Neural cell (in vitro differentiated cells): ENCODE data around the gene USE1. TPM values are rescaled to one million over a fixed set of nuclear protein-coding genes. Genes with fewer than 3 reads are reported as not detected.

Experiments used
- H2AFZ ChIP-seq: fragments of 200-600, 300-800 bp; sonication (generic), shearing (Covaris generic); 2 replicates; pipeline ENCODE4 v1.6.0; 2014; ENCODE audit warnings: low read depth, mild to moderate bottlenecking, antibody characterized with exemption, low read length, moderate library complexity
- H3F3A ChIP-seq: fragments of 200-600 bp; shearing (Covaris generic); 2 replicates; pipeline ENCODE4 v1.6.1; 2016; ENCODE audit warnings: mild to moderate bottlenecking, moderate library complexity, mixed read lengths, antibody characterized with exemption, low read length; ENCODE audit not compliant: insufficient read depth, poor library complexity, severe bottlenecking
- H3K27ac ChIP-seq: fragments of 200-600, 300-800 bp; sonication (generic), shearing (Covaris generic); 2 replicates; pipeline ENCODE4 v1.5.1; 2014; ENCODE audit warnings: mild to moderate bottlenecking, low read length, moderate library complexity
- H3K27me3 ChIP-seq: fragments of 300-800, 200-600 bp; sonication (generic), shearing (Covaris generic); 2 replicates; pipeline ENCODE4 v1.6.0; 2014; ENCODE audit warnings: mild to moderate bottlenecking, low read depth, low read length, moderate library complexity; ENCODE audit not compliant: insufficient read depth
- H3K36me3 ChIP-seq: fragments of 300-800, 200-600 bp; sonication (generic), shearing (Covaris generic); 2 replicates; pipeline ENCODE4 v1.5.1; 2014; ENCODE audit warnings: mild to moderate bottlenecking, antibody characterized with exemption, low read length, moderate library complexity; ENCODE audit not compliant: insufficient read depth
- H3K4me2 ChIP-seq: fragments of 300-800, 200-600 bp; sonication (generic), shearing (Covaris generic); 2 replicates; pipeline ENCODE4 v1.6.0; 2014; ENCODE audit warnings: mild to moderate bottlenecking, low read length
- H3K4me3 ChIP-seq: fragments of 300-800, 200-600 bp; sonication (generic), shearing (Covaris generic); 2 replicates; pipeline ENCODE4 v1.5.1; 2014; ENCODE audit warnings: mild to moderate bottlenecking, low read length, moderate library complexity
- H3K79me2 ChIP-seq: fragments of 200-600 bp; shearing (Covaris generic); replicated peaks from 2 replicates; pipeline ENCODE4 v1.6.0; 2014; ENCODE audit warnings: mild to moderate bottlenecking, low read length, moderate library complexity; ENCODE audit not compliant: insufficient read depth
- H3K9ac ChIP-seq: fragments of 300-800, 200-600 bp; sonication (generic), shearing (Covaris generic); 2 replicates; pipeline ENCODE4 v1.6.1; 2016; ENCODE audit warnings: mild to moderate bottlenecking, low read length, mixed read lengths
- H3K9me2 ChIP-seq: fragments of 200-600 bp; shearing (Covaris generic); 2 replicates; pipeline ENCODE4 v1.6.1; 2016; ENCODE audit warnings: mild to moderate bottlenecking, low read length, mixed read lengths; ENCODE audit not compliant: insufficient read depth
- H3K9me3 ChIP-seq: fragments of 200-600, 300-800 bp; sonication (generic), shearing (Covaris generic); 2 replicates; pipeline ENCODE4 v1.6.1; 2016; ENCODE audit warnings: mild to moderate bottlenecking, mixed run types, low read length, moderate library complexity, mixed read lengths
- H4K20me1 ChIP-seq: fragments of 200-600 bp; shearing (Covaris generic); 2 replicates; pipeline ENCODE4 v1.6.1; 2016; ENCODE audit warnings: mild to moderate bottlenecking, mixed run types; ENCODE audit not compliant: insufficient read depth
- CTCF ChIP-seq: fragments of 450-650 bp; IDR thresholded peaks from 2 replicates; pipeline ENCODE4 v1.5.1; 2014; ENCODE audit warnings: antibody characterized with exemption, mild to moderate bottlenecking, moderate library complexity; ENCODE audit not compliant: poor library complexity, severe bottlenecking
- EP300 ChIP-seq: fragments of 450-650 bp; conservative IDR thresholded peaks from 2 replicates; pipeline ENCODE4 v1.6.1; 2014; ENCODE audit warnings: antibody characterized with exemption, mild to moderate bottlenecking, moderate library complexity; ENCODE audit not compliant: poor library complexity, severe bottlenecking
- EZH2 ChIP-seq: fragments of 200-600, 300-800 bp; shearing (Covaris generic), sonication (generic); IDR thresholded peaks from 2 replicates; pipeline ENCODE4 v1.6.1; 2014; ENCODE audit warnings: antibody characterized with exemption, low read length, borderline replicate concordance, mild to moderate bottlenecking; ENCODE audit not compliant: insufficient read depth, poor library complexity, severe bottlenecking
- MXI1 ChIP-seq: fragments of 450-650 bp; conservative IDR thresholded peaks from 2 replicates; pipeline ENCODE4 v1.6.1; 2014; ENCODE audit warnings: antibody characterized with exemption, mild to moderate bottlenecking; ENCODE audit not compliant: poor library complexity, severe bottlenecking
- POLR2AphosphoS5 ChIP-seq: IDR thresholded peaks from 2 replicates; pipeline ENCODE4 v1.6.1; 2012
- RAD21 ChIP-seq: fragments of 450-650 bp; conservative IDR thresholded peaks from 2 replicates; pipeline ENCODE4 v1.6.1; 2014; ENCODE audit warnings: antibody characterized with exemption, mild to moderate bottlenecking, moderate library complexity
- REST ChIP-seq: IDR thresholded peaks from 2 replicates; pipeline ENCODE4 v1.6.1; 2012; ENCODE audit warnings: borderline replicate concordance
- SMC3 ChIP-seq: fragments of 450-650 bp; conservative IDR thresholded peaks from 2 replicates; pipeline ENCODE4 v1.6.1; 2014; ENCODE audit warnings: antibody characterized with exemption, mild to moderate bottlenecking, moderate library complexity; ENCODE audit not compliant: poor library complexity
- TAF1 ChIP-seq: IDR thresholded peaks from 2 replicates; pipeline ENCODE4 v1.6.1; 2012; ENCODE audit warnings: low read depth
- polyA minus RNA-seq: library from RNA; depleted of rRNA, polyadenylated mRNA; stranded (reverse); fragments of >200 nt; gene quantifications from 2 replicates; pipeline ENCODE4 v1.2.3, GENCODE V29; 2014
- polyA plus RNA-seq: library from polyadenylated mRNA; depleted of rRNA; stranded (reverse); fragments of >200 nt; gene quantifications from 2 replicates; pipeline ENCODE4 v1.2.3, GENCODE V29; 2014

USE1 gene
- polyA plus RNA-seq, result 20.4 and 34.7 TPM in 2 replicates
- 10.0 and 11.7 TPM in 2 replicates for polyA minus RNA-seq

GRCh38 chr19:17215127-17215971 lies at the start of gene USE1:
USE1 (plus strand) TSS chr19:17215357; CDS start chr19:17215406, 49 bp downstream.
- Histone ChIP-seq H3K9ac (peak within 1 kb of the TSS; percentile 83), H3K36me3 (no peaks in the 10 kb centered on the region), H3K4me2 (peak within 1 kb of the TSS; percentile 32), H3K27ac (peak within 1 kb of the TSS; percentile 73), H3K79me2 (no peaks in the 10 kb centered on the region), H4K20me1 (no peaks in the 10 kb centered on the region), H3K9me2 (no peaks in the 10 kb centered on the region), H3F3A (no peaks in the 10 kb centered on the region), H3K4me3 (peak within 1 kb of the TSS; percentile 74), H3K27me3 (no peaks in the 10 kb centered on the region), H3K9me3 (no peaks in the 10 kb centered on the region), H2AFZ (peak within 1 kb of the TSS; percentile 90)
- peak; percentile 70 for TF ChIP-seq POLR2AphosphoS5
- peak; percentile 31 for TF ChIP-seq SMC3
- TF ChIP-seq EP300, result no peak
- peak; percentile 68 for TF ChIP-seq MXI1
- TF ChIP-seq REST, result no peak
- TF ChIP-seq TAF1, result peak; percentile 90
- no peak for TF ChIP-seq RAD21

GRCh38 chr19:17165715-17166114 lies 49.4 kb upstream of the USE1 start:
- Histone ChIP-seq H2AFZ (no peak overlapping the region), H3K27me3 (no peaks in the 10 kb centered on the region), H4K20me1 (no peaks in the 10 kb centered on the region), H3K27ac (no peak overlapping the region), H3K4me3 (no peak overlapping the region), H3K9me3 (no peaks in the 10 kb centered on the region), H3K9ac (no peak overlapping the region), H3K9me2 (no peaks in the 10 kb centered on the region), H3F3A (no peaks in the 10 kb centered on the region), H3K36me3 (no peaks in the 10 kb centered on the region), H3K4me2 (no peak overlapping the region), H3K79me2 (no peaks in the 10 kb centered on the region)
- TF ChIP-seq RAD21 (no peak), TAF1 (no peak), EZH2 (no peak), REST (no peak), SMC3 (no peak), POLR2AphosphoS5 (no peak), MXI1 (no peak), EP300 (no peak), CTCF (no peak)
